ENCODE data around the gene DCT. TPM values are rescaled to one million over a fixed set of nuclear protein-coding genes. Genes with fewer than 3 reads are reported as not detected.

The DCT gene
- total RNA-seq, 1 donor from 2014 or later: not detected

DNA sequence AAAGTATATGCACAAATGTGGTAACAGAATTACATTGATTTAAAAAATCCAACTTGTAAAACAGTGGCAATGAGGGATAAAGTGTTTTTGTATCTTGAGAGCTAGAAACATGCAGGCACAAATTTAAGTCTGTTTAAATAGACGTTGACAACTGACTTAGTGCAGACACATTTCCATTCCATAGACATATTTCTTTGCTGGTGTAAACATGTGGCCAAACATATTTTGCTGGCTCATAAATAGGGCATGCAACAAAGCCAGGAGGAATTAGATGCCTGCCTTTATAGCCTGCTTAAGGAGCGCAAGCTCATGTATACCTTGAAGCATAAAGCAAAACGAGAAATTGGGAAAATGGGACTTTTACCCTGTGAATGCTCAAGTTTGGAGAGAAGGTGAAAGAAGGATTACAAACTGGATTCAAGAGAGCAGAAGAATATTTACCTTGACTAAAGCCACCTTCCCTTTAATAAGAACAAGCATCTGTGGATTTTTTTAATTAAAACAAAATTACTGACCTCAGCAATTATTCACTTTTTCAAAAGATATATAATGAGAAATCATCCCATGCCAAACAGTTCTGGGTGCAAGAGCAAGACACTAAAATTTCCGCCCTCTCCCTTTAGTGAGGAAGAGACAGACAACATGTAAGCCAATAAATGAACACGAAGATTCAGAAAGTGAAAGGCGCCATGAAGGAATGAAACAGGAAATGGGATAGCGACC, 71.0 kb downstream of the DCT start:
- no peak for DNase-seq (ENCODE audit: low spot score)
- no peak overlapping the region for H3K27ac ChIP-seq
- no peaks in the 10 kb centered on the region for H3K9me3 ChIP-seq (ENCODE audit: low read depth)
- Mint-ChIP-seq H3K36me3 (no peaks in the 10 kb centered on the region), H3K27ac (no peak overlapping the region), H3K9me3 (no peaks in the 10 kb centered on the region), H3K27me3 (ENCODE audit: insufficient read depth, low read depth) (no peaks in the 10 kb centered on the region), H3K4me1 (peaks cover 12% of the 10 kb centered on the region), H3K4me3 (no peak overlapping the region)
- H3K4me2 ChIP-seq: no peak overlapping the region
- H3K36me3 ChIP-seq: no peaks in the 10 kb centered on the region
- no peak overlapping the region for H3K9ac ChIP-seq
- H3K4me1 ChIP-seq: peaks cover 4% of the 10 kb centered on the region
- no peaks in the 10 kb centered on the region for H3K79me2 ChIP-seq (ENCODE audit: low read depth)
- no peaks in the 10 kb centered on the region for H4K20me1 ChIP-seq (ENCODE audit: low read depth)
- no peaks in the 10 kb centered on the region for H3F3A ChIP-seq (ENCODE audit: low read depth)
- no peaks in the 10 kb centered on the region for H3K27me3 ChIP-seq
- H2AFZ ChIP-seq (replicated peaks): no peak overlapping the region
- H3K4me3 ChIP-seq: no peak overlapping the region
- TF ChIP-seq EZH2 (IDR thresholded peaks at IDR 0.05) (no peak), EZH2phosphoT487 (IDR thresholded peaks at IDR 0.05) (no peak)
- TF ChIP-seq, protein P1, sequence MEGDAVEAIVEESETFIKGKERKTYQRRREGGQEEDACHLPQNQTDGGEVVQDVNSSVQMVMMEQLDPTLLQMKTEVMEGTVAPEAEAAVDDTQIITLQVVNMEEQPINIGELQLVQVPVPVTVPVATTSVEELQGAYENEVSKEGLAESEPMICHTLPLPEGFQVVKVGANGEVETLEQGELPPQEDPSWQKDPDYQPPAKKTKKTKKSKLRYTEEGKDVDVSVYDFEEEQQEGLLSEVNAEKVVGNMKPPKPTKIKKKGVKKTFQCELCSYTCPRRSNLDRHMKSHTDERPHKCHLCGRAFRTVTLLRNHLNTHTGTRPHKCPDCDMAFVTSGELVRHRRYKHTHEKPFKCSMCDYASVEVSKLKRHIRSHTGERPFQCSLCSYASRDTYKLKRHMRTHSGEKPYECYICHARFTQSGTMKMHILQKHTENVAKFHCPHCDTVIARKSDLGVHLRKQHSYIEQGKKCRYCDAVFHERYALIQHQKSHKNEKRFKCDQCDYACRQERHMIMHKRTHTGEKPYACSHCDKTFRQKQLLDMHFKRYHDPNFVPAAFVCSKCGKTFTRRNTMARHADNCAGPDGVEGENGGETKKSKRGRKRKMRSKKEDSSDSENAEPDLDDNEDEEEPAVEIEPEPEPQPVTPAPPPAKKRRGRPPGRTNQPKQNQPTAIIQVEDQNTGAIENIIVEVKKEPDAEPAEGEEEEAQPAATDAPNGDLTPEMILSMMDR (IDR thresholded peaks at IDR 0.05): no peak

DNA sequence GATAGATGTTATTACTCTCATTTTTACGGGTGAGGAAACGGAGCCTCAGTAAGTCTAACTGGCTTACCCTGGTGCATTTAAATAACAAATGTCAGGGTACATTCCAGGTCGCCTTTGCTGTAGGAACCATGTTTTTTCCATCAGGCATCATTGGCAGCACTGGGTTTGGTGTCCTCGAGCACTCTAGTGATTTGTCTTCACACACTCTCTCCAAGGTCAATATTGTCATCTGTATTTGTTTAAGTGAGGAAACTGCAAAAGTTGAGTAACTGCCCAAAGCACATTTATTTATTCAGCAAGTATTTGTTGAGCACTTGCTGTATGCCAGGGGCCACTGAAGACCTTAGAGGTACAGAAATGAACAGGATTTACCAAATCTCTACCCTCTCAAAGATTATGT, 78.6 kb downstream of the DCT start:
- Mint-ChIP-seq H3K4me3 (no peak overlapping the region), H3K36me3 (peaks cover 8% of the 10 kb centered on the region), H3K9me3 (peaks cover 5% of the 10 kb centered on the region), H3K27me3 (ENCODE audit: insufficient read depth, low read depth) (no peaks in the 10 kb centered on the region), H3K27ac (no peak overlapping the region), H3K4me1 (no peaks in the 10 kb centered on the region)
- Histone ChIP-seq H2AFZ (replicated peaks) (no peak overlapping the region), H3K79me2 (ENCODE audit: low read depth) (no peaks in the 10 kb centered on the region), H3K36me3 (no peaks in the 10 kb centered on the region), H4K20me1 (ENCODE audit: low read depth) (no peaks in the 10 kb centered on the region), H3K4me3 (no peak overlapping the region), H3K4me1 (no peaks in the 10 kb centered on the region), H3F3A (ENCODE audit: low read depth) (no peaks in the 10 kb centered on the region), H3K9me3 (ENCODE audit: low read depth) (no peaks in the 10 kb centered on the region), H3K27ac (no peak overlapping the region), H3K4me2 (no peak overlapping the region), H3K27me3 (no peaks in the 10 kb centered on the region), H3K9ac (no peak overlapping the region)
- TF ChIP-seq EZH2 (IDR thresholded peaks at IDR 0.05) (no peak), EZH2phosphoT487 (IDR thresholded peaks at IDR 0.05) (no peak)
- TF ChIP-seq, protein P1 (IDR thresholded peaks at IDR 0.05): no peak
- no peak for DNase-seq (ENCODE audit: low spot score)

DNA sequence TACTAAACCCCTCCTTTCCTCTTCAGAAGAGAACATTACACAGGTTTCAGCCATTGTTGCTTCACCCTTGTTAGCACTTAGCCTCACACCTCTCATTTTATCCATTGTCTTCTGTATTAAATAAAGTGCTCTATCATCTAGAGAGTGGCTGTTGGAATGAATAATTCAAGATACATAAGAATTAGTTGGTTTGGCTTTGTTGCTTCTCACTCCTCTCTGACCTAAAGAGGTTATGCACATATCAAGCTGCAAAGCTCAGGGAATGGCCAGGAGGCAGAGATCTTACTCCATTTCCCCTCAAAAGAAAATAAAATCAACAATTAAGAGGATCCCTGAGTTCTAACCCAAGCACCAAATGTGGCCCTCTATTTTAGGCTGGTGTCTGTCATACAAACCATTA, 79.7 kb downstream of the DCT start:
- DNase-seq (ENCODE audit: low spot score): no peak
- Histone ChIP-seq H3K27me3 (no peaks in the 10 kb centered on the region), H3K4me1 (peaks cover under 1% of the 10 kb centered on the region), H3F3A (ENCODE audit: low read depth) (no peaks in the 10 kb centered on the region), H3K9me3 (ENCODE audit: low read depth) (no peaks in the 10 kb centered on the region), H4K20me1 (ENCODE audit: low read depth) (no peaks in the 10 kb centered on the region), H3K36me3 (no peaks in the 10 kb centered on the region), H3K9ac (no peak overlapping the region), H3K27ac (no peak overlapping the region), H3K79me2 (ENCODE audit: low read depth) (no peaks in the 10 kb centered on the region), H3K4me2 (no peak overlapping the region), H2AFZ (replicated peaks) (no peak overlapping the region), H3K4me3 (no peak overlapping the region)
- no peaks in the 10 kb centered on the region for H3K27me3 Mint-ChIP-seq (ENCODE audit: insufficient read depth, low read depth)
- TF ChIP-seq EZH2phosphoT487 (IDR thresholded peaks at IDR 0.05) (no peak), EZH2 (IDR thresholded peaks at IDR 0.05) (no peak)
- TF ChIP-seq, protein P1 (IDR thresholded peaks at IDR 0.05): no peak
- H3K27ac Mint-ChIP-seq: no peak overlapping the region
- H3K9me3 Mint-ChIP-seq: peaks cover 5% of the 10 kb centered on the region
- peaks cover 3% of the 10 kb centered on the region for H3K4me1 Mint-ChIP-seq
- H3K4me3 Mint-ChIP-seq: no peak overlapping the region
- peaks cover 8% of the 10 kb centered on the region for H3K36me3 Mint-ChIP-seq

Data from neural progenitor cell (in vitro differentiated cells).